ENCODE data around the gene GPR61. TPM values are rescaled to one million over a fixed set of nuclear protein-coding genes. Genes with fewer than 3 reads are reported as not detected.
A peak's percentile ranks its signal among the peaks of the same experiment; 100 is the strongest.

The GPR61 gene
- total and polyA plus RNA-seq, 7 donors: 0.10 to 1.4 (median 0.18) TPM; not detected in 4

DNA sequence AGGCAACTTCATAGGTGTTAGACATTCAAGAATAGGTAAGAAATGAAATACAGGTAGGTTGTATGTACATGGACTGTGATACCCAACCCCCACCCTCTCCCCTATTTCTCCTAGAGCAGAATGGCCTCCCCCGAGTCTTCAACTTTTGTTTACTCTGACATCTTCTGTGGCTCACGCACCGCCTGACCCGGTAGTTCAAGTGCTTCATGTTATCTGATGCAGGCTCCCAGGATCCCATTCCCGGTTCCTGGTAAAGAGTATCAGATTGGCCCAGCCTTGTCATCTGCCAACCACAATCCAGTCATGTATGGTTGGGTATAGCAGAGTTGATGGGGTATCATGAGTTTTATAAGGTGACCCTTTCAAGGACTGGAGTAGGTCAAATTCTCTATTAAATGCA is 17.8 kb downstream of the GPR61 start:
- no peaks in the 10 kb centered on the region for H3K36me3 ChIP-seq (ENCODE audit: insufficient read depth in 1 of 2, low read depth in 1 of 2)
- H3K4me1 ChIP-seq: peaks cover 49% of the 10 kb centered on the region
- TF ChIP-seq, protein P1, sequence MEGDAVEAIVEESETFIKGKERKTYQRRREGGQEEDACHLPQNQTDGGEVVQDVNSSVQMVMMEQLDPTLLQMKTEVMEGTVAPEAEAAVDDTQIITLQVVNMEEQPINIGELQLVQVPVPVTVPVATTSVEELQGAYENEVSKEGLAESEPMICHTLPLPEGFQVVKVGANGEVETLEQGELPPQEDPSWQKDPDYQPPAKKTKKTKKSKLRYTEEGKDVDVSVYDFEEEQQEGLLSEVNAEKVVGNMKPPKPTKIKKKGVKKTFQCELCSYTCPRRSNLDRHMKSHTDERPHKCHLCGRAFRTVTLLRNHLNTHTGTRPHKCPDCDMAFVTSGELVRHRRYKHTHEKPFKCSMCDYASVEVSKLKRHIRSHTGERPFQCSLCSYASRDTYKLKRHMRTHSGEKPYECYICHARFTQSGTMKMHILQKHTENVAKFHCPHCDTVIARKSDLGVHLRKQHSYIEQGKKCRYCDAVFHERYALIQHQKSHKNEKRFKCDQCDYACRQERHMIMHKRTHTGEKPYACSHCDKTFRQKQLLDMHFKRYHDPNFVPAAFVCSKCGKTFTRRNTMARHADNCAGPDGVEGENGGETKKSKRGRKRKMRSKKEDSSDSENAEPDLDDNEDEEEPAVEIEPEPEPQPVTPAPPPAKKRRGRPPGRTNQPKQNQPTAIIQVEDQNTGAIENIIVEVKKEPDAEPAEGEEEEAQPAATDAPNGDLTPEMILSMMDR (IDR thresholded peaks at IDR 0.05): no peak
- ATAC-seq: no peak
- H3K27me3 ChIP-seq (ENCODE audit: insufficient read depth in 3 of 3, low read length in 2 of 3): no peaks in the 10 kb centered on the region
- H3K4me3 ChIP-seq: no peak overlapping the region
- WGBS, 3 donors: 86 to 97% (median 89%) methylated on average over 5 of the region's 5 CpGs
- intact Hi-C loops (cut with DNase I): no loop called here
- H3K27ac ChIP-seq: no peak overlapping the region
- DNase-seq: no peak
- H3K9me3 ChIP-seq: no peaks in the 10 kb centered on the region

DNA sequence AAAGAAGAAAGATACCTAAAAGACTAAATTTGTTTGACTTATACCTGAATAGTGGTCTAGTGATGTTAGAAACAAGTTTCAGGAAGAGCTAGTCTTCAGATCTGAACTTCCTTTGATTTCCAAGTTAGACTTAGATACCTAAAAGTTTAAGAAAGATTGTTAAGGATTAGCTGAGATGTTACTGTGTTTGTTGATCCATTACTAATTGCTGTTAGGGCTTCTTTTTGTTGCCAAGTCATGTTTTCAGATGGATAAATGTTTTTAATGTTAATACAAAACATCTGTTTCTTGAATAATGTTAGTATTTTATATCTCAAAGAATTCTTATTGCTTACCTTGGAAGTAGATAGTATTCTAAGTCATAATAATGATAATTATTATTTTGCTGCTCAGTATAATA is 20.3 kb downstream of the GPR61 start:
- H3K36me3 ChIP-seq (ENCODE audit: insufficient read depth in 1 of 2, low read depth in 1 of 2): no peaks in the 10 kb centered on the region
- no peak overlapping the region for H3K27ac ChIP-seq
- TF ChIP-seq, protein P1 (IDR thresholded peaks at IDR 0.05): no peak
- H3K27me3 ChIP-seq (ENCODE audit: insufficient read depth in 3 of 3, low read length in 2 of 3): no peaks in the 10 kb centered on the region
- H3K4me3 ChIP-seq: no peak overlapping the region
- intact Hi-C loops (cut with DNase I): no loop called here
- peaks cover 53% of the 10 kb centered on the region for H3K4me1 ChIP-seq
- DNase-seq (no peak), ATAC-seq (no peak)
- no peaks in the 10 kb centered on the region for H3K9me3 ChIP-seq

DNA sequence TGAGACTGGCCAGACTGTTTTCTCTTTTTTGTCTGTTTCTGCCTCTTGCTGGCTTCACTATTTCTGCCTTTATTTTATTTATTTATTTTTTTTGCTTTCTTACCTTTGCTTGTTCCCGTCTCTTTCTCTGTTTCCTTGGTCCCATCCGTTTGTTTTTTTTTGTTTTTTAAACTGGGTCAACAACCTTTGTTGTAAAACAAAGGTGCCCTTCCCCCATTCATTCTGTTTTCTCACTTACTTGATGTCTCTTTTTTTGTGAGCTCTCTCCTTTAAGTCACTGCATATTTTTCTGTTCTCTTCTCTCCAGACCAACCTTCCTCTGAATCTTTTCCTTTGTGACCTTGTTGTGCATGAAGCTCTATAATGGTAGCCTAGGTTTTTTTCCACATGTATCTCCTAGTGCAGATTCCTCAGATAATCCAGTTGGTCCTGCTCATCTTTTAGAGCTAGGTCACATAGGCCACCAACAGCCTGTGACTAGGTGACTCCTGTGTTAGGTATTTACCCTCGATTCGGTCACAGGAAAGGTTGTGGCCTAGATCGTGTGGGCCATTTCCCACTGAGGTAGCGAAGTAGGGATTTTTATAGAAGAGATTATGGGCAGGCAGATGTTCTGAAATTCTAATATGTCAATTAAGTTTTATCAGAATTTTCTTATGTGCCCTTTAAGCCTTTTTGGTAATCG is 24.7 kb downstream of the GPR61 start:
- H3K36me3 ChIP-seq (ENCODE audit: insufficient read depth in 1 of 2, low read depth in 1 of 2): no peaks in the 10 kb centered on the region
- peak; percentile 59 to 73 (median 67) for ATAC-seq
- intact Hi-C loops (cut with DNase I): no loop called here
- WGBS, 3 donors: 68 to 73% (median 69%) methylated on average over 7 of the region's 7 CpGs
- TF ChIP-seq, protein P1 (IDR thresholded peaks at IDR 0.05): no peak
- no peak overlapping the region for H3K27ac ChIP-seq
- no peak for DNase-seq
- no peaks in the 10 kb centered on the region for H3K27me3 ChIP-seq (ENCODE audit: insufficient read depth in 3 of 3, low read length in 2 of 3)
- H3K4me1 ChIP-seq: peaks cover 52% of the 10 kb centered on the region
- no peak overlapping the region for H3K4me3 ChIP-seq
- no peaks in the 10 kb centered on the region for H3K9me3 ChIP-seq

DNA sequence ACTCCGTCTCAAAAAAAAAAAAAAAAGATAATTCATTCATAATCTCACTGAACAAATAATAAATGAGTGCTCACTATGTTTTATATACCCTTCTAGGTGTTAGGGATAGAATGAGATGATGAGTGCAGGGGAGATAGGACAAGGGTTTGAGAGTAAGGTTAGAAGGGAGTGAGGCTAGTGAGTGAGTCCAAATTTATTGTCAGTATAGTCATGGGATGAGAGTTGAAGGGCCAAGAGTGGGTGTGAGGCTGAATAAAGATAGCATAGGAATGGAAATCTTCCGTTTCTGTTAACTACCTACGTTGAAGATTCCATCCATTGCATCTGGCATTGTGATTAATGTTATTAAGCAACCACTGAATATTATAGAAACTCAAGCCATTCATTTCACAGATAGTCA is 25.6 kb downstream of the GPR61 start:
- no peaks in the 10 kb centered on the region for H3K36me3 ChIP-seq (ENCODE audit: insufficient read depth in 1 of 2, low read depth in 1 of 2)
- H3K4me1 ChIP-seq: peaks cover 51% of the 10 kb centered on the region
- no peak overlapping the region for H3K27ac ChIP-seq
- TF ChIP-seq, protein P1 (IDR thresholded peaks at IDR 0.05): no peak
- no peaks in the 10 kb centered on the region for H3K27me3 ChIP-seq (ENCODE audit: insufficient read depth in 3 of 3, low read length in 2 of 3)
- intact Hi-C loops (cut with DNase I): no loop called here
- DNase-seq (no peak), ATAC-seq (no peak)
- no peak overlapping the region for H3K4me3 ChIP-seq
- WGBS, 3 donors: 77 to 84% (median 80%) methylated on average over 3 of the region's 3 CpGs
- H3K9me3 ChIP-seq: no peaks in the 10 kb centered on the region

DNA sequence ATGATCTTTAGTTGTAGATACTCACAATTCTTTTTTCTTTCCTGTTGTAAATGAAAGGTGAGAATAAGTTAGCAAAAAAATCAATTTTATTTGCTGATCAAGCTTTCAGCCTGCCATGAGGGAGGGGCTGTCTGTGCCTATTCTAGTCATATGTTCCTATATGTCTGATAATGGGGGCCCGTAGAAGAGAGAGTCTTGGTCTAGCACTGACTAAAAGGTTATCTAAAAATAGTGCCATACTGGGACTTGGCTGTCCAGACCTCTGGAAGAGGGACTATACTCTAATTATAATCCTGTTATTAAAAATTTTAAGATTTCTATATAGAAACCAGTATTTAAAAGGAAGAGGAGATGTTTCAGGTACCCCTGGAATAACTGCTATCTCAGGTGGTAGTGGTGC is 27.3 kb downstream of the GPR61 start:
- H3K4me1 ChIP-seq: peaks cover 50% of the 10 kb centered on the region
- H3K9me3 ChIP-seq: no peaks in the 10 kb centered on the region
- DNase-seq: no peak
- no peak overlapping the region for H3K27ac ChIP-seq
- no peaks in the 10 kb centered on the region for H3K36me3 ChIP-seq (ENCODE audit: insufficient read depth in 1 of 2, low read depth in 1 of 2)
- TF ChIP-seq, protein P1 (IDR thresholded peaks at IDR 0.05): no peak
- intact Hi-C loops (cut with DNase I): no loop called here
- 11 to 33% (median 27%) methylated on average over 1 of the region's 1 CpG for WGBS, 3 donors
- no peaks in the 10 kb centered on the region for H3K27me3 ChIP-seq (ENCODE audit: insufficient read depth in 3 of 3, low read length in 2 of 3)
- no peak overlapping the region for H3K4me3 ChIP-seq
- no peak for ATAC-seq
